GM12878 (cell line): Measurements from ENCODE around the gene SCARF2. TPM values are rescaled to one million over a fixed set of nuclear protein-coding genes. Genes with fewer than 3 reads are reported as not detected.

ENCODE experiments used
- BCL11A ChIP-seq: IDR thresholded peaks from 2 replicates; pipeline ENCODE4 v1.6.1; 2011; ENCODE audit warnings: low read depth, low read length
- MEF2A ChIP-seq: IDR thresholded peaks from 2 replicates; pipeline ENCODE4 v1.6.1; 2011; ENCODE audit warnings: low read depth, mild to moderate bottlenecking, low read length, moderate library complexity; ENCODE audit not compliant: insufficient read depth
- SMC3 ChIP-seq: IDR thresholded peaks from 2 replicates; pipeline ENCODE4 v1.6.1; 2011; ENCODE audit warnings: low read length, improper control_type of control experiment, borderline replicate concordance
- ZNF24 ChIP-seq: fragments of 450-650 bp; IDR thresholded peaks from 2 replicates; pipeline ENCODE4 v1.6.1; 2017; ENCODE audit warnings: antibody characterized with exemption, mild to moderate bottlenecking
- polyA plus RNA-seq, 11 experiments: library from polyadenylated mRNA; depleted of rRNA in 4 of 11; unstranded in 6 of 11; stranded (reverse) in 5 of 11; fragments of >200 nt; fragmentation: Nextera tagmentation in 4 of 11; fragmentation: Illumina TruSeq in 1 of 11; extraction: Ambion mirVana in 4 of 11; extraction: Trizol in 1 of 11; gene quantifications; 1 replicate in 1 of 11; 2 replicates in 10 of 11; pipeline versions ENCODE4 v1.2.1 to v1.2.3, GENCODE V29; 2011 to 2016; ENCODE audit warnings: inconsistent platforms in 2 of 11, missing spikeins in 2 of 11, low read depth in 1 of 11
- total RNA-seq, 4 experiments: library from RNA; depleted of rRNA in 3 of 4; stranded (reverse); fragments of >200 nt in 3 of 4; fragmentation: Illumina TruSeq in 1 of 4; extraction: Trizol in 1 of 4; gene quantifications; 2 replicates each; pipeline versions ENCODE4 v1.2.1 to v1.2.3, GENCODE V29; 2013 to 2021
- TF ChIP-seq, protein P1 (sequence below): fragments of 450-650 bp; IDR thresholded peaks from 2 replicates; pipeline ENCODE4 v1.6.1; 2017; ENCODE audit warnings: mild to moderate bottlenecking, moderate library complexity
- TF ChIP-seq, protein P2 (sequence below): fragments of 450-650 bp; IDR thresholded peaks from 2 replicates; pipeline ENCODE4 v1.6.1; 2017; ENCODE audit warnings: mild to moderate bottlenecking, moderate library complexity
- TF ChIP-seq, protein P3 (sequence below): fragments of 450-650 bp; conservative IDR thresholded peaks from 2 replicates; pipeline ENCODE4 v1.6.1; 2017; ENCODE audit warnings: mild to moderate bottlenecking, moderate library complexity
- TF ChIP-seq, protein P4 (sequence below): fragments of 450-650 bp; IDR thresholded peaks from 2 replicates; pipeline ENCODE4 v1.6.1; 2018; ENCODE audit warnings: mild to moderate bottlenecking, low read depth, moderate library complexity; ENCODE audit not compliant: partially characterized antibody

Gene SCARF2
- total and polyA plus RNA-seq, 10 of the 15 experiments (the other 5 are each of a cell fraction or from before 2014, with no cell fraction given) = 0.01 to 0.74 (median 0.17) TPM; not detected in 5

DNA sequence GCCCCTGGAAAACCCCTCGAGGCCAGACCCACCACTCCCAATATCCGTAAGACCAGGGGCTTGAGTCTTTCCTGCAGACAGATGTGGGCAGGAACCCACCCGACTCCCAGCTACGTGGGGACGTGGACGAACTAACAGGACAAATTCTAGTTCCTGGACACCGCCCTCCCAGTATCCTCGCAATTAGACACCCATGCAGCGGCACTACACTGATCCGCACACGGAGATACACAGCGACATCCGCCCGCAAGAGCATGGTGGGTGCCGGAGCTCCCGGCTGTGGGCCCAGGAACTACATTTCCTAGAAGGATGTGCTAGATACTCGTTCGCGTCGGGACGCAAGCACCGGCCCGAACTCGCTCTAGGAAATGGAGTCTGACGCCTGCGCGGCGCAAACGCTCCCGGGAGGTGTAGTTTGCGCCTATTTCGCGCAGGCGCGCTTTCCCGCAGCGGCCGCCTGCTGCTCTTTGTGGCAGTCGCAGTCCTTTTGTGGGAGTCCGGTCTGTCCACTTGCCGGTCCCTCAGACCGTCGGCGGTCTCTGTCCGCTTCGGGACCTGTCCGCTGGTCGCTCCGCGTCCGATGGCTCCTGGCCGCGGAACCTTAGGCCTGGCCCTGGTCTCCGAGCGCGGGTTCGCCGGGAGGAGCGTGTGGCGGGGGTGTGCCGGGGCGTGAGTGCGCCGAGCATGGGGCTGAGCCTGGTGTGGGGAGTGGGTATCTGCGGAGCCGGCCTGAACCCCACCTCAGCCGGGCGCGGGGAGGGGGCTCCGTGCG, 43.7 kb downstream of the SCARF2 start, which contains the start of gene ZNF74 (continued):
- TF ChIP-seq, protein P1, sequence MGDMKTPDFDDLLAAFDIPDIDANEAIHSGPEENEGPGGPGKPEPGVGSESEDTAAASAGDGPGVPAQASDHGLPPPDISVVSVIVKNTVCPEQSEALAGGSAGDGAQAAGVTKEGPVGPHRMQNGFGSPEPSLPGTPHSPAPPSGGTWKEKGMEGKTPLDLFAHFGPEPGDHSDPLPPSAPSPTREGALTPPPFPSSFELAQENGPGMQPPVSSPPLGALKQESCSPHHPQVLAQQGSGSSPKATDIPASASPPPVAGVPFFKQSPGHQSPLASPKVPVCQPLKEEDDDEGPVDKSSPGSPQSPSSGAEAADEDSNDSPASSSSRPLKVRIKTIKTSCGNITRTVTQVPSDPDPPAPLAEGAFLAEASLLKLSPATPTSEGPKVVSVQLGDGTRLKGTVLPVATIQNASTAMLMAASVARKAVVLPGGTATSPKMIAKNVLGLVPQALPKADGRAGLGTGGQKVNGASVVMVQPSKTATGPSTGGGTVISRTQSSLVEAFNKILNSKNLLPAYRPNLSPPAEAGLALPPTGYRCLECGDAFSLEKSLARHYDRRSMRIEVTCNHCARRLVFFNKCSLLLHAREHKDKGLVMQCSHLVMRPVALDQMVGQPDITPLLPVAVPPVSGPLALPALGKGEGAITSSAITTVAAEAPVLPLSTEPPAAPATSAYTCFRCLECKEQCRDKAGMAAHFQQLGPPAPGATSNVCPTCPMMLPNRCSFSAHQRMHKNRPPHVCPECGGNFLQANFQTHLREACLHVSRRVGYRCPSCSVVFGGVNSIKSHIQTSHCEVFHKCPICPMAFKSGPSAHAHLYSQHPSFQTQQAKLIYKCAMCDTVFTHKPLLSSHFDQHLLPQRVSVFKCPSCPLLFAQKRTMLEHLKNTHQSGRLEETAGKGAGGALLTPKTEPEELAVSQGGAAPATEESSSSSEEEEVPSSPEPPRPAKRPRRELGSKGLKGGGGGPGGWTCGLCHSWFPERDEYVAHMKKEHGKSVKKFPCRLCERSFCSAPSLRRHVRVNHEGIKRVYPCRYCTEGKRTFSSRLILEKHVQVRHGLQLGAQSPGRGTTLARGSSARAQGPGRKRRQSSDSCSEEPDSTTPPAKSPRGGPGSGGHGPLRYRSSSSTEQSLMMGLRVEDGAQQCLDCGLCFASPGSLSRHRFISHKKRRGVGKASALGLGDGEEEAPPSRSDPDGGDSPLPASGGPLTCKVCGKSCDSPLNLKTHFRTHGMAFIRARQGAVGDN = no peak
- TF ChIP-seq, protein P2, sequence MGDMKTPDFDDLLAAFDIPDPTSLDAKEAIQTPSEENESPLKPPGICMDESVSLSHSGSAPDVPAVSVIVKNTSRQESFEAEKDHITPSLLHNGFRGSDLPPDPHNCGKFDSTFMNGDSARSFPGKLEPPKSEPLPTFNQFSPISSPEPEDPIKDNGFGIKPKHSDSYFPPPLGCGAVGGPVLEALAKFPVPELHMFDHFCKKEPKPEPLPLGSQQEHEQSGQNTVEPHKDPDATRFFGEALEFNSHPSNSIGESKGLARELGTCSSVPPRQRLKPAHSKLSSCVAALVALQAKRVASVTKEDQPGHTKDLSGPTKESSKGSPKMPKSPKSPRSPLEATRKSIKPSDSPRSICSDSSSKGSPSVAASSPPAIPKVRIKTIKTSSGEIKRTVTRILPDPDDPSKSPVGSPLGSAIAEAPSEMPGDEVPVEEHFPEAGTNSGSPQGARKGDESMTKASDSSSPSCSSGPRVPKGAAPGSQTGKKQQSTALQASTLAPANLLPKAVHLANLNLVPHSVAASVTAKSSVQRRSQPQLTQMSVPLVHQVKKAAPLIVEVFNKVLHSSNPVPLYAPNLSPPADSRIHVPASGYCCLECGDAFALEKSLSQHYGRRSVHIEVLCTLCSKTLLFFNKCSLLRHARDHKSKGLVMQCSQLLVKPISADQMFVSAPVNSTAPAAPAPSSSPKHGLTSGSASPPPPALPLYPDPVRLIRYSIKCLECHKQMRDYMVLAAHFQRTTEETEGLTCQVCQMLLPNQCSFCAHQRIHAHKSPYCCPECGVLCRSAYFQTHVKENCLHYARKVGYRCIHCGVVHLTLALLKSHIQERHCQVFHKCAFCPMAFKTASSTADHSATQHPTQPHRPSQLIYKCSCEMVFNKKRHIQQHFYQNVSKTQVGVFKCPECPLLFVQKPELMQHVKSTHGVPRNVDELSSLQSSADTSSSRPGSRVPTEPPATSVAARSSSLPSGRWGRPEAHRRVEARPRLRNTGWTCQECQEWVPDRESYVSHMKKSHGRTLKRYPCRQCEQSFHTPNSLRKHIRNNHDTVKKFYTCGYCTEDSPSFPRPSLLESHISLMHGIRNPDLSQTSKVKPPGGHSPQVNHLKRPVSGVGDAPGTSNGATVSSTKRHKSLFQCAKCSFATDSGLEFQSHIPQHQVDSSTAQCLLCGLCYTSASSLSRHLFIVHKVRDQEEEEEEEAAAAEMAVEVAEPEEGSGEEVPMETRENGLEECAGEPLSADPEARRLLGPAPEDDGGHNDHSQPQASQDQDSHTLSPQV = no peak
- TF ChIP-seq, protein P3, sequence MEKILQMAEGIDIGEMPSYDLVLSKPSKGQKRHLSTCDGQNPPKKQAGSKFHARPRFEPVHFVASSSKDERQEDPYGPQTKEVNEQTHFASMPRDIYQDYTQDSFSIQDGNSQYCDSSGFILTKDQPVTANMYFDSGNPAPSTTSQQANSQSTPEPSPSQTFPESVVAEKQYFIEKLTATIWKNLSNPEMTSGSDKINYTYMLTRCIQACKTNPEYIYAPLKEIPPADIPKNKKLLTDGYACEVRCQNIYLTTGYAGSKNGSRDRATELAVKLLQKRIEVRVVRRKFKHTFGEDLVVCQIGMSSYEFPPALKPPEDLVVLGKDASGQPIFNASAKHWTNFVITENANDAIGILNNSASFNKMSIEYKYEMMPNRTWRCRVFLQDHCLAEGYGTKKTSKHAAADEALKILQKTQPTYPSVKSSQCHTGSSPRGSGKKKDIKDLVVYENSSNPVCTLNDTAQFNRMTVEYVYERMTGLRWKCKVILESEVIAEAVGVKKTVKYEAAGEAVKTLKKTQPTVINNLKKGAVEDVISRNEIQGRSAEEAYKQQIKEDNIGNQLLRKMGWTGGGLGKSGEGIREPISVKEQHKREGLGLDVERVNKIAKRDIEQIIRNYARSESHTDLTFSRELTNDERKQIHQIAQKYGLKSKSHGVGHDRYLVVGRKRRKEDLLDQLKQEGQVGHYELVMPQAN = peak; percentile 42; the same call in 1 of the 2 replicates
- TF ChIP-seq MEF2A = no peak
- TF ChIP-seq ZNF24 = no peak
- no peak for TF ChIP-seq SMC3
- TF ChIP-seq, protein P4, sequence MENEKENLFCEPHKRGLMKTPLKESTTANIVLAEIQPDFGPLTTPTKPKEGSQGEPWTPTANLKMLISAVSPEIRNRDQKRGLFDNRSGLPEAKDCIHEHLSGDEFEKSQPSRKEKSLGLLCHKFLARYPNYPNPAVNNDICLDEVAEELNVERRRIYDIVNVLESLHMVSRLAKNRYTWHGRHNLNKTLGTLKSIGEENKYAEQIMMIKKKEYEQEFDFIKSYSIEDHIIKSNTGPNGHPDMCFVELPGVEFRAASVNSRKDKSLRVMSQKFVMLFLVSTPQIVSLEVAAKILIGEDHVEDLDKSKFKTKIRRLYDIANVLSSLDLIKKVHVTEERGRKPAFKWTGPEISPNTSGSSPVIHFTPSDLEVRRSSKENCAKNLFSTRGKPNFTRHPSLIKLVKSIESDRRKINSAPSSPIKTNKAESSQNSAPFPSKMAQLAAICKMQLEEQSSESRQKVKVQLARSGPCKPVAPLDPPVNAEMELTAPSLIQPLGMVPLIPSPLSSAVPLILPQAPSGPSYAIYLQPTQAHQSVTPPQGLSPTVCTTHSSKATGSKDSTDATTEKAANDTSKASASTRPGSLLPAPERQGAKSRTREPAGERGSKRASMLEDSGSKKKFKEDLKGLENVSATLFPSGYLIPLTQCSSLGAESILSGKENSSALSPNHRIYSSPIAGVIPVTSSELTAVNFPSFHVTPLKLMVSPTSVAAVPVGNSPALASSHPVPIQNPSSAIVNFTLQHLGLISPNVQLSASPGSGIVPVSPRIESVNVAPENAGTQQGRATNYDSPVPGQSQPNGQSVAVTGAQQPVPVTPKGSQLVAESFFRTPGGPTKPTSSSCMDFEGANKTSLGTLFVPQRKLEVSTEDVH = no peak
- TF ChIP-seq BCL11A = no peak
